Esophagus squamous epithelium (tissue), 4 donors: ENCODE data around the gene FIGLA.

Source experiments
- CTCF ChIP-seq, 6 experiments: fragments of 450-650 bp in 4 of 6; fragments of 200-600 bp in 2 of 6; sonication (generic) in 2 of 6; IDR thresholded peaks; one replicate each; pipeline ENCODE4 v1.5.1; 2016 to 2019; ENCODE audit warnings: antibody characterized with exemption in 6 of 6, mild to moderate bottlenecking in 4 of 6, moderate library complexity in 4 of 6
- POLR2A ChIP-seq, 4 donors: fragments of 450-650 bp; IDR thresholded peaks; one replicate each; pipeline ENCODE4 v1.6.1; 2017; ENCODE audit warnings: antibody characterized with exemption in 4 of 4, mild to moderate bottlenecking in 4 of 4, moderate library complexity in 3 of 4

- TF ChIP-seq CTCF (IDR thresholded peaks at IDR 0.05) = no peak
- no peak for TF ChIP-seq POLR2A (IDR thresholded peaks at IDR 0.05)
These were observed 40.1 kb downstream of the FIGLA start for GRCh38 chr2:70750320-70750719.
